Activated naive CD4-positive, alpha-beta T cell treated with anti-CD3 and anti-CD28 coated beads, Interleukin-2, amount 50 U/mL, for 16 hours (primary cell): Measurements from ENCODE around the gene USP22.

Experiments used
- DNase-seq: peaks from one replicate; pipeline ENCODE4 v3.0.0-alpha.2; 2020

The USP22 gene

DNA sequence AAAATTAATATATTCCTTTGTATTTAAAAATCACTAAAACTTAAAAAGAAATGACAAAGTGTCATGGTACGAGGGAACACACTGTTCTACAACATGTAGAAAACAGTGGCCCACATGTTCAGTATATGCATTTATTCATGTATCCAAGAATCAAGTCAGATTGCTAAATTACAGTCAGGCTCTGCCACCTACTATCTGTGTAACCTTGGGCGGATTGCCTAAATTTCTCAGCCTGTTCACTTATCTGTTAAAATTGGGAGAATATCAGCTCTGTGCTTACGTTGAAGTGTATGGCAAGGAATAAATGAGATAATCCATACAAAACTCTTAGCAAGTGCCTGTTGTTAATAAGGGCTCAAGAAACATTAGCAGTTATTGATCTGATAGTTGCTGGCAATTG is 3.4 kb upstream of the USP22 start:
- no peak for DNase-seq

DNA sequence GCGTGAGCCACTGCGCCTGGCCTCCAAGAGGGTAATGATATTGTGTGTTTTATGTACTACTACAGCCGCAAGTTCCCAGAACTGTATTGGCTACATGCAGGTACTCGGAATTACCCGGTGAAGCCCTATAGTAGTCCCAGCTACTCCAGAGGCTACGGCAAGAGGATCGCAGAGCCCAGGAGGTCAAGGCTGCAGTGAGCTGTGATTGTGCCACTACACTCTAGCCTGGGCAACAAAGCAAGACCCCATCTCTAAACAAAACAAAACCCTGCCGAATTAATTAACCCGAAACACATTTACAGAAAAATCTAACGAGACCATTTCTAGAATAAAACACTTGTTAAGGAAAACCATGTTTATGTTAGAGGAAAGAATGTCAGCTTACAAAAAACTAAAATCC is 2.2 kb upstream of the USP22 start:
- DNase-seq: no peak

DNA sequence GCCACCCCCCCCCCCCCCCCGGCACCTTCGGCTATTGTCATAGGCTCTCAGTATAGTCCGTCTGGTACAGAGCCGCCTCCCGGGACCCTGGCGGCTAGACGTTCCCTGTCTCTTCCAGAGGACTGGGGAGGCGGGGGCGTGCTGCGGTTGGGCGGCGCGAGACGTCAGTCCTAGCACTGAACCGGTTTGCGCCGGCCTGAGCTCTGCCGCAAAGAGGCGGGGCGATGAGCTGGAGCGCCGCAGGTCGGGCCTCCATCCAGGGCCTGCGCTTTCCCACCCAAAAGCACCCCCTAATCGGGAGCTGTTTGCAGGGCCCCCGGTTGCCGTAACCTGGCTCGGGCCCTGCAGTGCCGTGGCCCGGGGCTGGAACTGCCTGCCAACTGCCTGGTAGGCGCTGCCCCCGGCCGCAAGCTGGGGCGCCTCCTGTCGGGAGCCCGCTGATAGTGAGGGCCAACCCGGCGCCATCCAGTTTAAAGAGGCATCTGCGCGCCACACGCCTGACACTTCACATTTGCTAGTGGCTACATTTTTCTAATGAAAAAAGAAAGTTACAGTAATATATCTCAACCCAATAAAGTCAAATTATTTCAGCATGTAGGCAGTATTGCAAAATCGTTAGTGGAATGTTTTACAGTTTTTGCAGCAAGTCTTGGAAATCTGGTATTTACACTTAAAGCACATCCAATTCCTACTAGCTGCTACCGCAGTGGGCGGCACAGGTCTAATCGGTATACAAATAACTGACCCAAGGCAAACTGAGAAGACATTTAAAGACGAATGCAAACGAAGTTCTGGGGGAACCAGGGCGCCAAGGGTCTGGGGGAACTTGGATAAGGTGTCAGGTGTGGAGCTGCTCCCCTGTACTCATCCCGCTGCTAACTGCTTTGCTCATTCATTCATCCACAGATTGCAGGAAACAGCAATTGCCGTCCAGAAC is 753 bp upstream of the USP22 start:
- DNase-seq: peak; percentile 97

DNA sequence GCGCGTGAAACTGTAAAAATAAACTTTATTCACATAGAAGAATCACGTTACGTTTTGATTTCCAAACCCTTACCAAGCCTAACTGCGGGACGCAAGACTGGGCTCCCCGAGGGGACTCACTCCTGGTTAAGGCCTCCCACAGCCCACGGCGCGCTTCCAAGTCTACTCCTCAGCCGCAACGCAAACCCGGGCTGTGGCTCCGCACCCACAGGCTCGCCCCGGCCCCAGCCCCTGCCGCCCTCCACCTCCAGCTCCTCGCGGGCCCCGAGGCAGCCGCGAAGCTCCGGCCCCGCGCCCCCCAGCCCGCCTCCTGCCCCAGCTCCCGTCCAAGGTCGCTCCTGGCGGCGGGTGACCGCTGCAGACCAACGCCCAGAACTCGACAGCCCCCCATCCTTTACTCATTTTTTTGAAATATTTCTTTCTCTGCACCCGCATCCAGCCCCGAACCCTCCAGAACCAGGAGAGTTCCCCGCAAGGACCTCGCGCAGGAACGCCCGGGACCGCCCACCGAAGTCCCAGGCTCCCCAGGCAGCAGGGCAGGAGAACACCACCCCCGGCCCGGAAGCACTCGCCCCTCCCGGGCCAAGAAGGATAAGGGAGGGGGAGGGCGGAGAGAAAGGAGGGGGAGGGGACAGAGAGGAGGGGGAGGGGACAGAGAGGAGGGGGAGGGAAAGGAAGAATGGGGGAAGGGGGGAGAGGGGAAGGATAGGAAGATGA is 912 bp downstream of the USP22 start:
- peak; percentile 69 for DNase-seq

DNA sequence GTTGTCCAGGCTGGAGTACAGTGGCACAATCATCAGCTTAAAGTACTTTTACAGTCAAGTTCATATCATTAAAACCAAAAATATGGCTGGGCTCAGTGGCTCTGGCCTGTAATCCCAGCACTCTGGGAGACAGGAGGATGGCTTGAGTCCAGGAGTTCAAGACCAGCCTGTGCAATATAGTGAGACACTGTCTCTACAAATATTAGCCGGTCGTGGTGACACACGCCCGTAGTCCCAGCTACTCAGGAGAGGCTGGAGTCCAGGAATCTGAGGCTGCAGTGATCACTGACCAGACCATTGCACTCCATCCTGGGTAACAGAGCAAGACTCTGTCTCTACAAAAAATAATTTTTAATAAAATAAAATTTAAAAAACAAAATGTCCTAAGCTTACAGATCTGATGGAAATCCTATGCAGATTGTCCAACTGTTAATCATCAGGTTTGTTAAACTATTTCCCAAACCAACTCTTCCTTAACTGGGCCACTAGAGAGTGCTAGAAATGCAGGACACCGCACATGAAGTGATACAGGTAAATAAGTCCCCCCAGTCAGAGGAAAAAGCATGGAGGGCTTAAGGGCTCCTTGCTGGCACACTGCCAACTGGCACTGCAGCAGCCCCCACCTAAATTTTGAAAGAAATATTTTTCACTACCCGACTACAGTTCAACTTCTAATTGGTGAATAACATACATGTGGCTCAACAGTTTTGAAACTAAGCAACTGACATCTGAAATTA is 2.8 kb downstream of the USP22 start:
- DNase-seq: peak; percentile 36

DNA sequence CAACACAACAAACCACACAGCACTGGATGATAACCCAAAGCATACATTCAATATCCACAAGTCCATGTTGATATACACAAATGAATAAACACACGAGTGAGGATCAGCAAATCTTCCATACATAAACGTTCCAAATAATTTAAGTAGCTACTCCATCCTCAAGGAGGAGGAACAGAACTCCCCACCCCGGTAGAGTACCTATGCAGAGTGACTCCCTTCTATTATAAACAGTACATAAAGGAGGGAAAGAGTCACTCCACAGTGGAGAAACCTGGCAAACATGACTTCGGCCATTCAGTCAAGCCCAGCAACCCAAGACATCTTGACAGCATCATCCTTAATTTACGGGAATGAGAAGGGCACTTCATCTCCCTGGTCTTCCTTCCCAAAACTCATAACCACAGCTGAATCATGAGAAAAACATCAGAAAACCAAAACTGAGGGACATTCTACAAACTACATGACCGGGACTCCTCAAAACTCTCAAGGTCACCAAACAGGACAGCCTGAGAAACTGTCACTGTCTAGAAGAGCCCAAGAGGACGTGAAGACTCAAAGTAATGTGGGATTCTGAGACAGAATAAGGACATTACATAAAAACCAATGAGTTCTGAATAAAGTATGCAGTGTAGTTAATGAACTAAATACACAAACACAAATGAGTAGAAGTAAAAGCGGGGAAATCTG is 5.6 kb downstream of the USP22 start:
- DNase-seq: no peak

DNA sequence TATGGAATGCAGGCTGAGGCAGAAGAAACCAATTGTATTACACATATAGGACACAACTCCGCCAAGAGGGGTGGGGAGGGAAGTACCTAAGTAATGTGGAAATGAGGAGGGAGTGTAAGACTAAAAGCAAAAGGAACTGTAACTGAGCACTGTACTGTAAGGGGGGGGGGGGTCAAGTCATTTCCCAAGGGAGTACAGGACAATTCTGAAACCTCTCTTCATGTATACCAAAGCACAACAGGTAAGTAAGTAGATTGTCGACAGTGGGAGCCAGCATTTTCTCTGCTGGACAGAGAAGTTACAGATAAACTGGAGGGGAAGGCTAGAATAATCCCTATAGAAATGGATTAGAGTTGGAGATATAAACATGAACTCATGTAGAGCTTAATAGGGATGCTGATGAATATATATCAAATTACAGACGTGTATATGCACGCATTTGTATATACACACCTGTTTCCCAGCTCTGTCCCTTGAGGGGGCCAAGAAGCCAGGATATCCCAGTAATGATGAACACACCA is 6.4 kb downstream of the USP22 start:
- DNase-seq: no peak

DNA sequence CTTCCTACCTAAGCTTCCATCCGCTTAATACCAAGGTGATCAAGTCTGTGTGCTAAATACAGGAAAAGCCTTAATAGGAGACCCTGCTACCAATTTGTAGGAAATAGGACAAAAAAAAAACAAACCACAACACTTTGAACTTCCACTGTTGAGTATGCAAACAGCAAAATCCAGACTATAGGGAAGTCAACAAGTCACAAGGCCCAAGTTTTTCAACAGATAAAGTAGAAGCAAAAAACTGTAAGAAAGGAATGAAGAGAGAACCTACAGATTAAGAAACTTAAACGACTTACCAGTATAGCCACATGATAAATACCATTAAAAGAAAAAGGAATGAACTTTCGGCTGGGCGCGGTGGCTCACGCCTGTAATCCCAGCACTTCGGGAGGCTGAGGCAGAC is 7.4 kb downstream of the USP22 start:
- DNase-seq: no peak

DNA sequence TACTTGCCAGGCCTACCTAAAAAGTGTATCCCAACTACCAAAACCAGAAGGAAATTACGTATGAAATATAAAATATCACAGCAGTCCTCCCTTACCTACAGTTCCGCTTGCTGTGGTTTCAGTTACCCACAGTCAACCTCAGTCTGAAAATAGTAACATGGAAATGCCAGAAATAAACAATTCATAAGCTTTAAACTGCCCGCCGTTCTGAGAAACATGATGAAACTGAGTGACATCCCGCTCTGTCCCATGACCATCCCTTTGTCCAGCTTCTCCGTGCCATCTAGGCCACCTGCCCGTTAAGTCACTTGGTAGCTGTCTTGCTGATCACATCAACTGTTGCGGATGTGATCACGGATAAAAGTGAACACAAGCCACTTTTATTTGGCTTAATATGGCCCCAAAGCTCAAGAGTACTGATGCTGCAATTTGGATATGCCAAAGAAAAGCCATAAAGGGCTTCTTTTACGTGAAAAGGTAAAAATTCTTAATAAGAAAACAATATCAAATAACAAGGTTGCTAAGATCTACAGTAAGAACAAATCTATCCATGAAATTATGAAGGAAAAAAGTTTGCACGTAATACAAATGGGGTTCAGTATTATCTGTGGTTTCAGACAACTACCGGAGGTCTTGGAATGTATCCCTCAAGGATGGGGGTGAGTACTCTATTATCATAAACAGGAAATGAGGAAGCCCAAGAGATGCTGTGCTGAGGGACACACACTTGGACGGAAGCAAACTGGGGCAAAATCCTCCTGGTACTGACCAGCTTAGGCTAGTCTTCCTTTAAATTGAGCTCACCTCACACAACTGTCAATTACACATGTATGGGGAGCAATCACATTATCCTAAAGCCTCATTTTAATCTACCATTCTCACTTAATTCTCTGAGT is 8.2 kb downstream of the USP22 start:
- DNase-seq: no peak

DNA sequence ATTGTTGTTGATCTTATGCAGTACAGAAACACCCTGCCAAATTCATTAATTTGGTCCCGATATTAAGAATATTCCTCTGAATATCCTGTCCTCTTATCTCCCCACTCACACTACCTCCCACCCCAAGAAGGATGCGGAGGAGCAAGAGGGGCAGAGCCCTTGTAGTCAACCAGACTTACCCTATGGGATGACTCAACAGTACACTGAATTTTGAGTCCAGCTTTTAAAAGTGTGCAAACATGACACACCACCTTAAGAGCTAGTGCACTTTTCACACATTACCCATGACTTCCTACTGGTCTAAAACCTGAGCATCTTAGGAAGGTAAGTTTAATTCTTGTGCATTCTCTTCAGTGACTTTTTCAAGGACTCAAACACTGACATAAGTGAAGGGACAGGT is 9.5 kb downstream of the USP22 start:
- no peak for DNase-seq

DNA sequence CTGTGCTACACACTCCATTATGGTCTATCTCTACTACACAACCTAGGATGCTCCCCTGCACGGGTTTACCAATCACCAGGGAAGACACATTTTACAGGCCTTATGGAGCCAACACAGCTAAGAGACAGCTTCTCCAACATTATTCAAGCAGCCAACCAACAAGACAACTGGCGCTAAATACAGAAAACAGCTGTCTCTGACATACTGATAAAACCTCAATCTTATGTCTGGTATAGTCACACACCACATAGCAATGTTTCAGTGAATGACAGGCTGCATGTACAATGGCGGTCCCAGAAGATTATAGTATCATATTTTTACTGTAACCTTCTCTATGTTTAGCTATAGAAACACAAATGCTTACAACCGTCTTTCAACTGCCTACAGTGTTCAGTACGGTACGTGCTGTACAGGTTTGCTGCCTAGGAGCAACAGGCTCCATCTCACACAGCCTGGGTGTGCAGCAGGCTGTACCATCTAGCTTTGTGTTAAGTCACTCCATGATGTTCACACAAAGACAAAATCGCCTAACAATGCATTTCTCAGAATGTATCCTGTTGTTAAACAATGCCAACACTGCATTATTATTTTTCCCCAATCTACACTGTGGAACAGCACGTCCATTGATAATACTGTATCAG is 10.9 kb downstream of the USP22 start:
- no peak for DNase-seq

DNA sequence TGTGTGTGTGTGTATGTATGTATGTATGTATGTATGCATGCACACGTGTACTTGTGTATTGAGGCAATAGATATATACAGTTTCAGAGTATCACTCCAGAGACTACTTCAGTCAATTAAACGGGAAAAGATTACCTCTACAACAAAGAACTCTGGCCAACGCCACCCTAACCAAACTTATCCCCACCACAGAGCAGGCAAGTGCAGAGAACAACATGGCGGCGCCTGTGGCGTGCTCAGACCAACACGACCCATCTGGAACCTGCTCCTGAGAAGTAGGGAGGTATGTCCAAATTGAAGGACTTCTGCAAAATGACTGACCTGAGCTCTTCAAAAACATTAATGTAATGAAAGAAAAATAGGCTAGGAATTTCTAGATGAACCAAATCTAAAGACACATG is 12.4 kb downstream of the USP22 start:
- no peak for DNase-seq

DNA sequence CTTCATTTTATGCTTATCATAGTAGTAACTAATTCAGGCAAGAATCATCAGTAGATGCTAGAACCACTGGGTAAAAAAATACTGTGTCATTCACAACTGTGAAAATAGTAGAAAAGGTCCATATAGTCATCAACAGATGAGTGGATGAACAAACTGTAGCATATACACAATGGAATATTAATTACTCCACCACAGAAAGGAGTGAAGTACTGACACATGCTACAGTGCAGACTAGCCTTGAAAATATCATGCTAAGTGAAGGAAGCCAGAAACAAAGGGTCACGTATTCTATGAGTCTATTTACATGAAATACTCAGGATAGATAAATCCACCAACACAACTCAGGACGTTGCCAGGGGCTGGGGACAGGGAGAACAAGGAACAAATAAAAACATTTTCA is 13.3 kb downstream of the USP22 start:
- DNase-seq: no peak

DNA sequence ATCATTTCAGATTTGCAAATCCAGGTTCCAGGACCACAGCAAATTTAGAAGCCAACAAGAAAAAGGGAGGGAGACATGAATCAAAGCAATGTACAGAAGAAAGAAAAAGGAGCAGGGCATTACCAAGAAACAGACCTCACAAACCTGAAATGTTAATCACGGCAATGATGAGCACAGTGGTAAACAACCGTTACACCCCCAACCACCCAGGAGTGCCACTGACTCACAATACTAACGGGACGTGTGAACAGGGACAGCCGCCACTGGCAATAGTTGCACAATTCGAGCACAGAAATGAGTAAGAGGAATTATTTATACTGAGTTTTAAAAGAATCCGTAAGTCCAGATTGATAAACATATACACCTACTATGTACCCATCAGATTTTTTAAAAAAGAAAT is 13.8 kb downstream of the USP22 start:
- DNase-seq: no peak

DNA sequence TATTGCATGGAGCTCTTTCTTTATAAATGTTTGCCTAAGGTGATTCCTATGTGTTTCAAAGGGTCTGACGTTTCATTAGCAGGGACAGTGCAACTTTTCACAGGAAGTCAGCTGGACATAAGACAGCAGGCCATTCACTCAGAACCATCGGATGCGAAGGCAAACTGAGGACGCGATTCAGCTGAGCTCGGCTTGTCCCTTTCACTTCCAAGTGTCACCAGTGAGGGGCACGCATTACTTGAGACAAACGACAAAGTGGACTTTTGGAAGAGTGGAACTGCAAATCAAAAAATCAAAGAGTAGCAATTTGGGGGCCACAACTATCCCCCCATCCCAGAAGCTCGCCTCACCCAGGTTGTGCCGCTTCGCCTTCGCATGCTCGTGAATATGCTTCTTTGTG is 14.6 kb downstream of the USP22 start:
- no peak for DNase-seq

DNA sequence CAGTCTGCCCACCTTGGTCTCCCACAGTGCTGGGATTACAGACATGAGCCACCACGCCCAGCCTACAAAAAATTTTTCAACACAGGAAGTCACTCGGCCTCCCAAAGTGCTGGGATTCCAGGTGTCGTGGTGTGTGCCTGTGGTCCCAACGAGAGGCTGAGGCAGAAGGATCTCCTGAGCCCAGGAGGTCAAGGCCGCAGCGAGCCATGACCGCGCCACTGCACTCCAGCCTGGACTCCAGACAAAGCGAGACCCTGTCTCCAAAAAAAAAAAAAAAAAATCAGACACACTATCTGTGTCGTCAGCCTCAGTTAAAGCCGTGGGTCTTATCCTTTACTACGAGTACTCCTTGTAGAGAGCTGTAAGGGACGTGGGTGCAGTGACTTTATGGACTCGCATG is 15.8 kb downstream of the USP22 start:
- no peak for DNase-seq

DNA sequence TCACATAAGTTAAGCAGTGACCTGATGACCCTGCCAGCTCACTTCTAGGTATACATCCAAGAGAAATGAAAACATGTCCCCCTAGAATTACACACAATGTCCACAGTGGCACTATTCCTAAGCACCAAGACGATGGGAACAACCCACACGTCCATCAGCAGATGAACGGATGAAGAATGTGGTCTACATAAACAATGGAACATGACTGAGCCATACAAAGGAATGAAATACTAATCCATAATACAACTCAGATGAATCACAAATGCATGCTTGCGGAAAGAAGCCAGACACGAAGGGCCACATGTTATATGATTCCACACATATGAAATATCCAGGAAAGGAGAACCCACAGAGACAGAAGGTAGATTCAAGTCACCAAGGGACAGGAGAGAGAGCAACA is 17.4 kb downstream of the USP22 start:
- no peak for DNase-seq

DNA sequence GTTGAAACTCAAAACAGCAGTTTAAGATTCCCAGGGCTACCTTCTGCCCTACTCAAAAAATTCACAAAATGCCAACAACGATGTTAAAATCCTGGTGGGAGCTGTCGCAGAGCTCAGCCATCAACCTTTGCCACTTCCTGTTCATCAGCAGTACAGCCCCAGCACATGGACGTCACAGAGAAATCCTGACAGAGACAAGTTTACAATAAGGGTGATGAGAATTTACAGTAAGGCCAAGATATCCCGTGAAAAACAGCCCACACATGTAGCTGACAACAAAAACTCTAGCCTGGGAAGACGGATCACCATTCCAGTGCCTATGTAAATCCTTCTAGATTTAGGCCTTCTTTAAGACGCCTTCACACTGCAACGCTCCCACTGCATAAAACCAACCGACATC is 18.8 kb downstream of the USP22 start:
- no peak for DNase-seq

DNA sequence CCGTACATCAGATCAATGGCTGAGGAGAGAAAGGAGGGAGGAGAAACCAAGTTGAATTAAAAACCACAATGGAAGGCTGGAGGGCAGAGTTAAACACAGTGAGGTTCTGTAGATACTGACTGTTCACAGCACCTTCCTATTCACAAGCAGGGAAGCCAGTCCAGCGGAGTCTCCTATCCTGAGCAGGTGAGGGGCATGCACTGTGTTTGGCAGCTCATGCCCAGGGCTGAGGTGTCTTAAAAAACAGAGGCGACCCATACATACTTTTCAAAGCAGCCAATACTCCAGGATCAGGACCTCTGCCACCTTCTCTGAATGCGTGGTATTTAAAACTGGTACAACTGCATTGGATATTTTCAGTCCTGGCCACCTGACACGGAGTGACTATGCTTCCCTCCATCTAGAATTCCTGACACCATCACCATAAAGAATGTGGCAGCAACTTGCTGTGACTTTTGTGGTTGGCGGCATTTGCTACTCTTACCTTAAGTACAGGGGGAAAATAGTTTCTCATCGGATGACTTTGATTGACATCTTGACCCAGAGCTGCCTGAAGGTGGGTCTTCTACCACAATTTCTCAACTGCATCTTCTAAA is 21.5 kb downstream of the USP22 start:
- DNase-seq: no peak

DNA sequence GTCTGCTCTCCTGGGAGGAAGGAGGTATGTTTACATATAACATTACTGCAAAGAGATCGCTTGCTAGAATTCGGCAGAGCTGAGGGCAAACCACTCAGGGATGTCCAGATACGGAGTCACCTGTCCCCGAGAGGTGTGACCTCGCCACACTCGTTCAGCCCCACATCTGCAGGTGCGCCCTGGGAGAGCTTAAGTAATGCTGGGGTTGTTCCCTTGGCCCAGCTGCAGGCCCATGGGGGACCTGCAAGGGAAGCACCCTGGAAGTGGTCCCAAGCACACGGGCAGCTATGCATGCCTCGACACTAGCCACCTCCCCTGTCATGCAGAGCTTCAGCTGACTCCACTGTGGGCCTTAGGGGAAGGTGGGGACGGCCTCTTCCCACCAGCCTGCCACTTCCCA is 22.2 kb downstream of the USP22 start:
- DNase-seq: no peak
